Hepatocyte (in vitro differentiated cells): ENCODE data around the gene LRRC47. TPM values are rescaled to one million over a fixed set of nuclear protein-coding genes. Genes with fewer than 3 reads are reported as not detected.

Experiments used
- DNase-seq: peaks from one replicate; pipeline ENCODE4 v3.0.0-alpha.2; 2016; ENCODE audit warnings: low spot score
- H2AFZ ChIP-seq: fragments of 200-600 bp; sonication (generic); 2 replicates; pipeline ENCODE4 v1.6.0; 2016; ENCODE audit warnings: antibody characterized with exemption, mild to moderate bottlenecking
- H3K27ac ChIP-seq: fragments of 200-600 bp; sonication (generic); 2 replicates; pipeline ENCODE4 v1.5.1; 2016; ENCODE audit warnings: mild to moderate bottlenecking
- H3K27me3 ChIP-seq: fragments of 200-600 bp; sonication (generic); 2 replicates; pipeline ENCODE4 v1.6.1; 2016
- H3K36me3 ChIP-seq: fragments of 200-600 bp; sonication (generic); replicated peaks from 2 replicates; pipeline ENCODE4 v1.5.1; 2016; ENCODE audit warnings: low read depth; ENCODE audit not compliant: insufficient read depth
- H3K4me1 ChIP-seq: fragments of 200-600 bp; sonication (generic); 2 replicates; pipeline ENCODE4 v1.5.1; 2016; ENCODE audit warnings: mild to moderate bottlenecking, moderate library complexity; ENCODE audit not compliant: insufficient read depth
- H3K4me2 ChIP-seq: fragments of 200-600 bp; sonication (generic); 2 replicates; pipeline ENCODE4 v1.6.0; 2016
- H3K4me3 ChIP-seq: fragments of 200-600 bp; sonication (generic); 2 replicates; pipeline ENCODE4 v1.5.1; 2016; ENCODE audit warnings: mild to moderate bottlenecking
- H3K79me2 ChIP-seq: fragments of 200-600 bp; sonication (generic); 2 replicates; pipeline ENCODE4 v1.6.0; 2017; ENCODE audit warnings: mild to moderate bottlenecking
- H3K9me2 ChIP-seq: fragments of 200-600 bp; sonication (generic); replicated peaks from 2 replicates; pipeline ENCODE4 v1.6.0; 2017; ENCODE audit warnings: mild to moderate bottlenecking; ENCODE audit not compliant: insufficient read depth
- H3K9me3 ChIP-seq: fragments of 200-600 bp; sonication (generic); 2 replicates; pipeline ENCODE4 v1.5.1; 2016; ENCODE audit warnings: low read depth, mild to moderate bottlenecking
- H4K20me1 ChIP-seq: fragments of 200-600 bp; sonication (generic); 2 replicates; pipeline ENCODE4 v1.6.0; 2016; ENCODE audit warnings: mild to moderate bottlenecking; ENCODE audit not compliant: insufficient read depth, poor library complexity, severe bottlenecking
- CTCF ChIP-seq: fragments of 200-600 bp; sonication (generic); IDR thresholded peaks from 2 replicates; pipeline ENCODE4 v1.5.1; 2016; ENCODE audit warnings: antibody characterized with exemption, mild to moderate bottlenecking; ENCODE audit not compliant: poor library complexity
- EZH2 ChIP-seq: fragments of 200-600 bp; sonication (generic); IDR thresholded peaks from 2 replicates; pipeline ENCODE4 v1.6.1; 2016; ENCODE audit warnings: antibody characterized with exemption, mild to moderate bottlenecking, borderline replicate concordance
- EZH2phosphoT487 ChIP-seq: fragments of 200-600 bp; sonication (generic); IDR thresholded peaks from one replicate; pipeline ENCODE4 v1.6.1; 2018; ENCODE audit warnings: antibody characterized with exemption, mild to moderate bottlenecking, low read depth, moderate library complexity; ENCODE audit not compliant: unreplicated experiment, severe bottlenecking
- WGBS: methylation state at CpG from one replicate; pipeline ENCODE4 v1.1.6; 2016; ENCODE audit warnings: low lambda C conversion rate; ENCODE audit errors: missing lambda C conversion rate; 5-methylcytosine and 5-hydroxymethylcytosine counted together
- polyA plus RNA-seq: library from polyadenylated mRNA; unstranded; fragments of >200 nt; fragmentation: Nextera tagmentation; extraction: Ambion mirVana; gene quantifications from 2 replicates; pipeline ENCODE4 v1.2.1, GENCODE V29; 2016
- small RNA-seq: library from RNA; depleted of rRNA; stranded (forward); fragments of <200 nt; gene quantifications from one replicate; pipeline ENCODE3, GENCODE V24; 2014
- total RNA-seq: library from RNA; depleted of rRNA; stranded (reverse); fragments of >200 nt; gene quantifications from 2 replicates; pipeline ENCODE4 v1.2.3, GENCODE V29; 2014

LRRC47 gene
- total and polyA plus RNA-seq, 2 experiments from 2014 or later, result 36.2 to 38.8 TPM

- Histone ChIP-seq H2AFZ (no peak overlapping the region), H3K27ac (no peak overlapping the region), H3K4me1 (no peaks in the 10 kb centered on the region), H3K27me3 (no peaks in the 10 kb centered on the region), H3K4me3 (no peak overlapping the region), H3K9me2 (no peaks in the 10 kb centered on the region), H3K4me2 (no peak overlapping the region), H3K79me2 (no peaks in the 10 kb centered on the region), H4K20me1 (no peaks in the 10 kb centered on the region), H3K36me3 (no peaks in the 10 kb centered on the region), H3K9me3 (no peaks in the 10 kb centered on the region)
- TF ChIP-seq EZH2, result no peak
- no peak for TF ChIP-seq CTCF
- TF ChIP-seq EZH2phosphoT487, result no peak
- 69% methylated on average over 25 of the region's 25 CpGs for WGBS
- DNase-seq, result no peak
Measured at GRCh38 chr1:3731583-3732433, 64.5 kb downstream of the LRRC47 start.

GRCh38 chr1:3730543-3731247 is 65.6 kb downstream of the LRRC47 start:
- Histone ChIP-seq H3K4me3 (no peak overlapping the region), H3K4me2 (no peak overlapping the region), H3K9me3 (no peaks in the 10 kb centered on the region), H4K20me1 (no peaks in the 10 kb centered on the region), H3K9me2 (no peaks in the 10 kb centered on the region), H3K79me2 (no peaks in the 10 kb centered on the region), H3K27me3 (no peaks in the 10 kb centered on the region), H3K4me1 (no peaks in the 10 kb centered on the region), H2AFZ (no peak overlapping the region), H3K27ac (no peak overlapping the region), H3K36me3 (no peaks in the 10 kb centered on the region)
- TF ChIP-seq EZH2phosphoT487, result no peak
- TF ChIP-seq EZH2, result no peak
- TF ChIP-seq CTCF, result no peak
- DNase-seq, result no peak
- 95% methylated on average over 25 of the region's 25 CpGs for WGBS

GRCh38 chr1:3729594-3730542 is 66.4 kb downstream of the LRRC47 start:
- no peaks in the 10 kb centered on the region for H3K36me3 ChIP-seq
- no peaks in the 10 kb centered on the region for H3K4me1 ChIP-seq
- no peak for TF ChIP-seq CTCF
- TF ChIP-seq EZH2phosphoT487, result no peak
- no peak for TF ChIP-seq EZH2
- 88% methylated on average over 29 of the region's 32 CpGs for WGBS
- H3K4me3 ChIP-seq, result no peak overlapping the region
- H3K4me2 ChIP-seq, result no peak overlapping the region
- H3K9me3 ChIP-seq, result no peaks in the 10 kb centered on the region
- DNase-seq, result no peak
- H3K27me3 ChIP-seq, result no peaks in the 10 kb centered on the region
- no peaks in the 10 kb centered on the region for H3K79me2 ChIP-seq
- H3K27ac ChIP-seq, result no peak overlapping the region
- H2AFZ ChIP-seq, result no peak overlapping the region
- H4K20me1 ChIP-seq, result no peaks in the 10 kb centered on the region
- no peaks in the 10 kb centered on the region for H3K9me2 ChIP-seq

Small RNA genes within 50 kb of the gene (small RNA-seq; reads per million reads assigned to genes)
- gene RF02197 (not detected), gene RN7SL574P (not detected)

Other genes starting within 250 kb of the LRRC47 start
- gene MEGF6, start 185.0 kb downstream of the LRRC47 start, total RNA-seq, result 9.6 and 11.6 TPM in 2 replicates
- gene MEGF6, start 185.0 kb downstream of the LRRC47 start, polyA plus RNA-seq, result 21.9 and 23.5 TPM in 2 replicates
- gene TPRG1L, start 171.5 kb downstream of the LRRC47 start, total RNA-seq, result 57.9 and 61.7 TPM in 2 replicates
- 53.4 and 74.1 TPM in 2 replicates for gene TPRG1L, start 171.5 kb downstream of the LRRC47 start, polyA plus RNA-seq
- gene WRAP73, start 146.4 kb downstream of the LRRC47 start, total RNA-seq, result 14.3 and 14.7 TPM in 2 replicates
- 23.5 and 28.8 TPM in 2 replicates for gene WRAP73, start 146.4 kb downstream of the LRRC47 start, polyA plus RNA-seq
- gene TP73, start 144.0 kb downstream of the LRRC47 start, total RNA-seq, result 0.16 and 0.47 TPM in 2 replicates
- gene TP73, start 144.0 kb downstream of the LRRC47 start, polyA plus RNA-seq, result 0.27 and 1.4 TPM in 2 replicates
- gene CCDC27, start 44.0 kb downstream of the LRRC47 start, total RNA-seq, result 0.17 and 0.72 TPM in 2 replicates
- gene CCDC27, start 44.0 kb downstream of the LRRC47 start, polyA plus RNA-seq, result 0.59 and 0.73 TPM in 2 replicates
- 21.0 and 33.6 TPM in 2 replicates for gene SMIM1, start 23.7 kb downstream of the LRRC47 start, total RNA-seq
- 116 and 118 TPM in 2 replicates for gene SMIM1, start 23.7 kb downstream of the LRRC47 start, polyA plus RNA-seq
- gene CEP104, start 60.7 kb upstream of the LRRC47 start, total RNA-seq, result 7.7 and 12.7 TPM in 2 replicates
- gene CEP104, start 60.7 kb upstream of the LRRC47 start, polyA plus RNA-seq, result 22.6 and 25.2 TPM in 2 replicates
- gene DFFB, start 61.0 kb upstream of the LRRC47 start, total RNA-seq, result 5.3 and 6.2 TPM in 2 replicates
- 3.5 and 5.5 TPM in 2 replicates for gene DFFB, start 61.0 kb upstream of the LRRC47 start, polyA plus RNA-seq
- 20.7 and 26.7 TPM in 2 replicates for gene C1orf174, start 103.8 kb upstream of the LRRC47 start, total RNA-seq
- gene C1orf174, start 103.8 kb upstream of the LRRC47 start, polyA plus RNA-seq, result 23.6 and 28.9 TPM in 2 replicates